Measurements from ENCODE around the gene DEFB113.

DEFB113 gene

GRCh38 chr6:49988900-49989299 is 19.5 kb upstream of the DEFB113 start:
- H4K91ac ChIP-seq (ENCODE audit: low read depth, low read length) = no peak overlapping the region
- peaks cover 1% of the 10 kb centered on the region for H3K9me3 ChIP-seq (ENCODE audit: insufficient read depth, low read depth, low read length)
- no peaks in the 10 kb centered on the region for H3K36me3 ChIP-seq (ENCODE audit: control insufficient read depth in 1 of 2, insufficient read depth in 2 of 2, low read length in 2 of 2)
- H2AFZ ChIP-seq (ENCODE audit: insufficient read depth, low read length, poor library complexity) = no peak overlapping the region
- no peaks in the 10 kb centered on the region for H3K79me2 ChIP-seq (ENCODE audit: control insufficient read depth, insufficient read depth, low read length, poor library complexity)
- no peak overlapping the region for H4K8ac ChIP-seq (ENCODE audit: low read depth, low read length)
- no peaks in the 10 kb centered on the region for H3K27me3 ChIP-seq (ENCODE audit: insufficient read depth, low read length)
- H2AK5ac ChIP-seq (ENCODE audit: low read length) = no peak overlapping the region
- H3K9ac ChIP-seq (ENCODE audit: low read length) = no peak overlapping the region
- H3K79me1 ChIP-seq (ENCODE audit: low read length) = no peaks in the 10 kb centered on the region
- H3K4me1 ChIP-seq (ENCODE audit: control insufficient read depth in 1 of 2, insufficient read depth in 2 of 2, low read length in 2 of 2) = no peaks in the 10 kb centered on the region
- no peak overlapping the region for H3K27ac ChIP-seq (ENCODE audit: low read depth, low read length)
- no peak overlapping the region for H3K4me2 ChIP-seq (ENCODE audit: low read length)
- no peak overlapping the region for H3K18ac ChIP-seq (ENCODE audit: low read length)
- no peak overlapping the region for H4K12ac ChIP-seq (ENCODE audit: low read depth, low read length)
- no peak overlapping the region for H2BK12ac ChIP-seq (ENCODE audit: low read length)
- H3K4ac ChIP-seq (ENCODE audit: low read depth, low read length) = no peak overlapping the region
- H3K14ac ChIP-seq (ENCODE audit: low read length) = no peak overlapping the region
- WGBS (ENCODE audit: extremely low coverage, insufficient coverage, insufficient read length) = no CpG with 5 or more reads among the region's 2 CpGs
- H3K4me3 ChIP-seq (ENCODE audit: low read depth, low read length) = no peak overlapping the region
- no peak overlapping the region for H3K23ac ChIP-seq (ENCODE audit: low read length)
- DNase-seq = no peak
- H2BK5ac ChIP-seq (ENCODE audit: low read depth, low read length, poor library complexity) = no peak overlapping the region
- no peak overlapping the region for H2BK120ac ChIP-seq (ENCODE audit: insufficient read depth, low read length, poor library complexity)

GRCh38 chr6:49987749-49988148 is 18.3 kb upstream of the DEFB113 start:
- Histone ChIP-seq H2AFZ (ENCODE audit: insufficient read depth, low read length, poor library complexity) (no peak overlapping the region), H3K4me1 (ENCODE audit: control insufficient read depth in 1 of 2, insufficient read depth in 2 of 2, low read length in 2 of 2) (no peaks in the 10 kb centered on the region), H3K23ac (ENCODE audit: low read length) (no peak overlapping the region), H2BK120ac (ENCODE audit: insufficient read depth, low read length, poor library complexity) (no peak overlapping the region), H3K14ac (ENCODE audit: low read length) (no peak overlapping the region), H3K4ac (ENCODE audit: low read depth, low read length) (no peak overlapping the region), H3K79me2 (ENCODE audit: control insufficient read depth, insufficient read depth, low read length, poor library complexity) (no peaks in the 10 kb centered on the region), H2BK12ac (ENCODE audit: low read length) (no peak overlapping the region), H3K4me3 (ENCODE audit: low read depth, low read length) (no peak overlapping the region), H2AK5ac (ENCODE audit: low read length) (no peak overlapping the region), H3K27ac (ENCODE audit: low read depth, low read length) (no peak overlapping the region), H3K18ac (ENCODE audit: low read length) (no peak overlapping the region), H3K79me1 (ENCODE audit: low read length) (no peaks in the 10 kb centered on the region), H4K91ac (ENCODE audit: low read depth, low read length) (no peak overlapping the region), H3K4me2 (ENCODE audit: low read length) (no peak overlapping the region), H4K8ac (ENCODE audit: low read depth, low read length) (no peak overlapping the region), H2BK5ac (ENCODE audit: low read depth, low read length, poor library complexity) (no peak overlapping the region), H3K9ac (ENCODE audit: low read length) (no peak overlapping the region), H4K12ac (ENCODE audit: low read depth, low read length) (no peak overlapping the region), H3K36me3 (ENCODE audit: control insufficient read depth in 1 of 2, insufficient read depth in 2 of 2, low read length in 2 of 2) (no peaks in the 10 kb centered on the region), H3K9me3 (ENCODE audit: insufficient read depth, low read depth, low read length) (peaks cover 1% of the 10 kb centered on the region), H3K27me3 (ENCODE audit: insufficient read depth, low read length) (no peaks in the 10 kb centered on the region)
- DNase-seq = no peak
- no CpG with 5 or more reads among the region's 2 CpGs for WGBS (ENCODE audit: extremely low coverage, insufficient coverage, insufficient read length)

DNA sequence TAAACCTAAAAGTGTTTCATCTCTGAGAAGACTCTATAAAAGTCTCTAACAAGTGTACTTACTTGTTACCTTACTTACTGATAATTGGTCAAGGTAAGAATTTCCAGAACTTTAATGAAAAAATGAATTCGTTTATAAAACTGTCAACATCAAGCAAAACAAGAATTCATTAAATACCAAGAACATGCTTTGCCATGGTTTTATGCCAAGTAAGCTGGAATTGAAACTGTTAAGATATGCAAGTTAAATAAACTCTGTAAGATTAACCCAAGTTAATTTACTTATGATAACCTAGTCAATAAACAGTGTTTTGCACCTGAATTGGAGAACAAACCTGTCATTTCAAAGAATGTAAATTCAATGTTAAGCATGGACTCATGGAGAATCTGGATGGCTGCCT is 17.1 kb upstream of the DEFB113 start:
- Histone ChIP-seq H3K9ac (ENCODE audit: low read length) (no peak overlapping the region), H3K14ac (ENCODE audit: low read length) (no peak overlapping the region), H3K18ac (ENCODE audit: low read length) (no peak overlapping the region), H3K4me1 (ENCODE audit: control insufficient read depth in 1 of 2, insufficient read depth in 2 of 2, low read length in 2 of 2) (no peaks in the 10 kb centered on the region), H2AFZ (ENCODE audit: insufficient read depth, low read length, poor library complexity) (no peak overlapping the region), H3K27me3 (ENCODE audit: insufficient read depth, low read length) (no peaks in the 10 kb centered on the region), H3K79me1 (ENCODE audit: low read length) (no peaks in the 10 kb centered on the region), H2BK5ac (ENCODE audit: low read depth, low read length, poor library complexity) (no peak overlapping the region), H3K4ac (ENCODE audit: low read depth, low read length) (no peak overlapping the region), H3K27ac (ENCODE audit: low read depth, low read length) (no peak overlapping the region), H3K4me3 (ENCODE audit: low read depth, low read length) (no peak overlapping the region), H2BK120ac (ENCODE audit: insufficient read depth, low read length, poor library complexity) (no peak overlapping the region), H4K91ac (ENCODE audit: low read depth, low read length) (no peak overlapping the region), H2AK5ac (ENCODE audit: low read length) (no peak overlapping the region), H2BK12ac (ENCODE audit: low read length) (no peak overlapping the region), H3K36me3 (ENCODE audit: control insufficient read depth in 1 of 2, insufficient read depth in 2 of 2, low read length in 2 of 2) (no peaks in the 10 kb centered on the region), H3K9me3 (ENCODE audit: insufficient read depth, low read depth, low read length) (peaks cover 1% of the 10 kb centered on the region), H3K79me2 (ENCODE audit: control insufficient read depth, insufficient read depth, low read length, poor library complexity) (no peaks in the 10 kb centered on the region), H3K4me2 (ENCODE audit: low read length) (no peak overlapping the region), H4K8ac (ENCODE audit: low read depth, low read length) (no peak overlapping the region), H4K12ac (ENCODE audit: low read depth, low read length) (no peak overlapping the region), H3K23ac (ENCODE audit: low read length) (no peak overlapping the region)
- WGBS (ENCODE audit: extremely low coverage, insufficient coverage, insufficient read length) = no CpG with 5 or more reads among the region's 1 CpG
- DNase-seq = no peak

- no peaks in the 10 kb centered on the region for H3K27me3 ChIP-seq (ENCODE audit: insufficient read depth, low read length)
- H3K4me2 ChIP-seq (ENCODE audit: low read length) = no peak overlapping the region
- no peaks in the 10 kb centered on the region for H3K79me1 ChIP-seq (ENCODE audit: low read length)
- H3K23ac ChIP-seq (ENCODE audit: low read length) = no peak overlapping the region
- H3K4me3 ChIP-seq (ENCODE audit: low read depth, low read length) = no peak overlapping the region
- H3K79me2 ChIP-seq (ENCODE audit: control insufficient read depth, insufficient read depth, low read length, poor library complexity) = no peaks in the 10 kb centered on the region
- no peak overlapping the region for H3K18ac ChIP-seq (ENCODE audit: low read length)
- no peak overlapping the region for H3K9ac ChIP-seq (ENCODE audit: low read length)
- no peak overlapping the region for H2BK12ac ChIP-seq (ENCODE audit: low read length)
- no peak overlapping the region for H2AK5ac ChIP-seq (ENCODE audit: low read length)
- no CpG with 5 or more reads among the region's 2 CpGs for WGBS (ENCODE audit: extremely low coverage, insufficient coverage, insufficient read length)
- H4K12ac ChIP-seq (ENCODE audit: low read depth, low read length) = no peak overlapping the region
- H3K4ac ChIP-seq (ENCODE audit: low read depth, low read length) = no peak overlapping the region
- DNase-seq = no peak
- H4K8ac ChIP-seq (ENCODE audit: low read depth, low read length) = no peak overlapping the region
- H3K27ac ChIP-seq (ENCODE audit: low read depth, low read length) = peak overlapping the region; percentile 34
- no peaks in the 10 kb centered on the region for H3K36me3 ChIP-seq (ENCODE audit: control insufficient read depth in 1 of 2, insufficient read depth in 2 of 2, low read length in 2 of 2)
- no peak overlapping the region for H3K14ac ChIP-seq (ENCODE audit: low read length)
- H4K91ac ChIP-seq (ENCODE audit: low read depth, low read length) = no peak overlapping the region
- no peaks in the 10 kb centered on the region for H3K9me3 ChIP-seq (ENCODE audit: insufficient read depth, low read depth, low read length)
- H2BK5ac ChIP-seq (ENCODE audit: low read depth, low read length, poor library complexity) = no peak overlapping the region
- no peak overlapping the region for H2AFZ ChIP-seq (ENCODE audit: insufficient read depth, low read length, poor library complexity)
- H3K4me1 ChIP-seq (ENCODE audit: control insufficient read depth in 1 of 2, insufficient read depth in 2 of 2, low read length in 2 of 2) = no peaks in the 10 kb centered on the region
- H2BK120ac ChIP-seq (ENCODE audit: insufficient read depth, low read length, poor library complexity) = no peak overlapping the region
These were observed 12.6 kb upstream of the DEFB113 start for GRCh38 chr6:49982046-49982445.

Measured in trophoblast cell (in vitro differentiated cells and primary cell).